Heart right ventricle (tissue), 16 donors: ENCODE results near the gene CASKIN1. TPM values are rescaled to one million over a fixed set of nuclear protein-coding genes. Genes with fewer than 3 reads are reported as not detected.
A peak's percentile ranks its signal among the peaks of the same experiment; 100 is the strongest.

Experiments
- ATAC-seq, 8 donors: fragments of 200-7000 bp; cut with Tn5 transposase; one replicate each; pipeline ENCODE4 v1.9.1; 2020; ENCODE audit warnings: mild to moderate bottlenecking in 8 of 8, moderate library complexity in 8 of 8, moderate number of reproducible peaks in 1 of 8
- DNase-seq, 2 donors: peaks; one replicate each; pipeline ENCODE4 v3.0.0-alpha.2; 2020
- H3K27ac ChIP-seq, 10 donors: fragments of 200-600 bp; sonication (generic) in 2 of 10; one replicate each; pipeline versions ENCODE4 v1.5.0 to v1.8.0; 2020 to 2022; ENCODE audit warnings: mild to moderate bottlenecking in 3 of 10
- H3K27me3 ChIP-seq, 7 donors: fragments of 200-600 bp; one replicate each; pipeline ENCODE4 v1.8.0; 2021 to 2022; ENCODE audit warnings: mild to moderate bottlenecking in 2 of 7
- H3K36me3 ChIP-seq, 9 donors: fragments of 200-600 bp; sonication (generic) in 1 of 9; one replicate each; pipeline versions ENCODE4 v1.5.0 to v1.8.0; 2020 to 2022; ENCODE audit warnings: mild to moderate bottlenecking in 2 of 9
- H3K4me1 ChIP-seq, 9 donors: fragments of 200-600 bp; sonication (generic) in 1 of 9; one replicate each; pipeline versions ENCODE4 v1.5.0 to v1.8.0; 2020 to 2022; ENCODE audit warnings: mild to moderate bottlenecking in 4 of 9
- H3K4me3 ChIP-seq, 10 donors: fragments of 200-600 bp; sonication (generic) in 2 of 10; one replicate each; pipeline versions ENCODE4 v1.5.0 to v1.8.0; 2020 to 2022; ENCODE audit warnings: mild to moderate bottlenecking in 7 of 10, moderate library complexity in 2 of 10
- H3K9me3 ChIP-seq, 11 donors: fragments of 200-600 bp in 10 of 11; sonication (generic) in 2 of 11; one replicate each; pipeline versions ENCODE4 v1.5.0 to v1.8.0; 2013 to 2022; ENCODE audit warnings: mild to moderate bottlenecking in 2 of 11, control low read depth in 1 of 11, moderate library complexity in 1 of 11
- WGBS, 2 donors: extraction: QIAGEN DNeasy Blood & Tissue Kit; methylation state at CpG; one replicate each; pipeline ENCODE4 v1.1.7; 2013; ENCODE audit warnings: inconsistent platforms in 1 of 2; 5-methylcytosine and 5-hydroxymethylcytosine counted together
- intact Hi-C, 10 donors: fragments of 100-400 bp; cut with DNase I; formaldehyde crosslinking; loops; one replicate each; pipeline versions ENCODE4 v1.11.1 to v1.14.2; 2022
- polyA plus RNA-seq, 2 donors: library from polyadenylated mRNA; stranded (reverse); fragments of 200-250 nt; gene quantifications; one replicate each; pipeline ENCODE4 v1.2.3, GENCODE V29; 2013
- total RNA-seq, 10 donors: library from RNA; stranded (reverse); fragmentation: NEBNext Ultra II Directional in 3 of 10; extraction: Animal tissue kit (Norgen Biotek cat#: 25700) in 3 of 10; gene quantifications; one replicate each; pipeline versions ENCODE4 v1.2.1 to v1.2.4, GENCODE V29; 2021 to 2023
- TF ChIP-seq, protein P1 (sequence below), 9 donors: fragments of 200-600 bp; sonication (generic) in 2 of 9; IDR thresholded peaks; one replicate each; pipeline versions ENCODE4 v1.5.0 to v1.8.0; 2021 to 2022; ENCODE audit warnings: antibody characterized with exemption in 9 of 9, mild to moderate bottlenecking in 5 of 9, moderate library complexity in 1 of 9
- donor health status: Arrhythmogenic right ventricular cardiomyopathy.
- donor health status: ischemic (EF 13 %, LVEDD 7.1; RV severe dilation, severe dysfunction).
- donor health status: healthy with polysubstance abuse.
- donor health status: DM: no; HTN: yes; CAD: no.
- donor health status: DM: no; HTN: no; CAD: no.
- donor health status: ischemic (EF 25% LVEDD 6.9; RV normal size, moderate dysfunction).
- donor health status: ischemic (EF 25% LVEDD 5.7; RV mildly dilated, moderate dysfunction).
- donor health status: healthy.
- donor health status: DM: yes; HTN: yes; CAD: no.
- donor health status: Ischemic cardiomyopathy.
- donor health status: ischemic (EF 35%, LVEDD 5.7; RV mildly dilated, moderate dysfunction).
- donor health status: nonischemic (EF 11% LVEDD 7.7; RV severe dilation, severe dysfunction).
- donor health status: DM: yes; HTN: yes; CAD: no.
- donor health status: PGD.
- donor health status: ischemic (EF 29% LVEDD 5.4; RV normal size, mild dysfunction).
- donor health status: nonischemic (EF 23%, LVEDD 6.1; RV moderate dilation, normal function).

CASKIN1 gene
- total and polyA plus RNA-seq, 12 donors, result 0.24 to 6.0 (median 1.1) TPM

DNA sequence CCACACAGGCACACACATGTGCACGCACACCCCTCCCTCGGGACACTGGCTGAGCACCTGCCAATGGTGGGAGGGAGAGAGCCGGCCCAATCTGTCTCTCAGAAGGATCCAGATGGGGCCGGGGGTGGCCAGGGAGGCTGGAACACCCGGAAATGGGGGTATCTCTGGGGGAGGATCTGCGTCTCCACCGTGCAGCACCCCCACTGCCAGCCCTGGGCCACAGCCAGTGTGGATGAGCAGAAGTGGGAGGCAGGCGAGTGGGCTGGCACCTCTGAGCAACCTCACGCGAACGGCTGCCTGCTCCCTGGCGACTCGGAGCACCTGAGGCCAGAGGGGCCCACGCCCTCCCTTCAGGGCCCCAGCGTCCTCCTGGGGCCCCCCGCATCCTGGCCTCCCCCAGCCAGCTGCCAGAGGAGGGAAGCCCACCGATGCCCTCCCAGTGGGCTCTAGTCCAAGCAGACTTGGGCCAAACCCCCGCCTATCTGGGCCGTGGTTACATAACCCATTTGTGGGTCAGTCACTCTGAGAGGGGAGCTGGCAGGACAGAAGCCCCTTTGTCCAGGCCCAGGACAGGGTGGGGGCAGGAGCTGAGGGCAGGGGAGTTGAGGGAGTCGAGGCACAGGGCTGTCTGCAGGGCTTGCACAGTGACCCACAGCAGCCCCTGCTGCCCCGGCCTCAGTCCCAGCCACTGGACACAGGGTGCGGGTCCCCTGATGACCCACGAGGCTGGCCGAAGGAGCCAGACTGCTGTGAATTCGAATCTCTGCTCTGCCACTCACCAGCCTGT lies 5.6 kb downstream of the CASKIN1 start:
- 71 to 72% methylated on average over 24 to 25 of the region's 25 CpGs for WGBS, 2 donors
- Histone ChIP-seq H3K27ac (no peak overlapping the region), H3K4me3 (no peak overlapping the region), H3K9me3 (no peaks in the 10 kb centered on the region), H3K36me3 (no peaks in the 10 kb centered on the region), H3K4me1 (peaks cover 4 to 10% (median 9%) of the 10 kb centered on the region in 9 donors), H3K27me3 (peaks cover 8 to 26% (median 22%) of the 10 kb centered on the region in 7 donors)
- no peak for DNase-seq
- TF ChIP-seq, protein P1, sequence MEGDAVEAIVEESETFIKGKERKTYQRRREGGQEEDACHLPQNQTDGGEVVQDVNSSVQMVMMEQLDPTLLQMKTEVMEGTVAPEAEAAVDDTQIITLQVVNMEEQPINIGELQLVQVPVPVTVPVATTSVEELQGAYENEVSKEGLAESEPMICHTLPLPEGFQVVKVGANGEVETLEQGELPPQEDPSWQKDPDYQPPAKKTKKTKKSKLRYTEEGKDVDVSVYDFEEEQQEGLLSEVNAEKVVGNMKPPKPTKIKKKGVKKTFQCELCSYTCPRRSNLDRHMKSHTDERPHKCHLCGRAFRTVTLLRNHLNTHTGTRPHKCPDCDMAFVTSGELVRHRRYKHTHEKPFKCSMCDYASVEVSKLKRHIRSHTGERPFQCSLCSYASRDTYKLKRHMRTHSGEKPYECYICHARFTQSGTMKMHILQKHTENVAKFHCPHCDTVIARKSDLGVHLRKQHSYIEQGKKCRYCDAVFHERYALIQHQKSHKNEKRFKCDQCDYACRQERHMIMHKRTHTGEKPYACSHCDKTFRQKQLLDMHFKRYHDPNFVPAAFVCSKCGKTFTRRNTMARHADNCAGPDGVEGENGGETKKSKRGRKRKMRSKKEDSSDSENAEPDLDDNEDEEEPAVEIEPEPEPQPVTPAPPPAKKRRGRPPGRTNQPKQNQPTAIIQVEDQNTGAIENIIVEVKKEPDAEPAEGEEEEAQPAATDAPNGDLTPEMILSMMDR (IDR thresholded peaks at IDR 0.05), result no peak
- intact Hi-C loops, result loop anchor here in 1 of 10 donors (10.0 kb wide), 1 partner anchor 314 kb away; no protein-coding TSS in a partner anchor
- ATAC-seq, result peak in 1 of 8 donors; percentile 3

DNA sequence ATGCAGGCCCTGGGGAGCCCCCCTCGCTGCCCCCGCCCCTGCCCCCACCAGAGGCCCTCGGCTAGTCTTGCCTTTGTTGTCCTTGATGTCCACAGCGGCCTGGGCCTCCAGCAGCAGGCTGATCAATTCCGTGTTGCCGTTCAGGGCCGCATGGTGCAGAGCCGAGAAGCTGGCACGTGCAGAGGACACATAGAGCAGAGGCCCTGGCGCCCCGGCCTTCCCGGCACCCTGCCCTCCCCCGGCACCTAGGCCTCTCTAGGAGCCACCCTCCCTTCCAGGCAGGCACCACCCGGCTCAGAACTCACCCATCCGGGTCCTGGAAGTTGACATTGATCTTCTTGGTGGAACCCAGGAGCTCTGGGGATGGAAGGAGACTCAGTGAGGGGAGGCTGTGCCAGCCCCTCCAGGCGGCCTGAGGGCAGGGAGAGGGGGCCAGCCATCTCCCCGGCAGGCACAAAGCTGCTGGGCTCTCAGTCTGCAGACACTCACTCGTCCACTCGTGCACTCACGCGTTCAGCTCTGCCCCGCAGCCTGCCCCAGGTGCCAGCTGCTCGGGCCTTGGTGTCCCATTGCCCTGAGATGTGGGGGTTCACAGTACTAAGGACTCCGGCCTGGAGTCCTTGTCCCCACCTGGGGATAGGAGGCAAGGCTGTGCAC lies 6.3 kb downstream of the CASKIN1 start:
- Histone ChIP-seq H3K4me3 (no peak overlapping the region), H3K36me3 (no peaks in the 10 kb centered on the region), H3K9me3 (no peaks in the 10 kb centered on the region), H3K27ac (no peak overlapping the region), H3K4me1 (peaks cover 0 to 3% (median 2%) of the 10 kb centered on the region in 9 donors), H3K27me3 (peaks cover 2 to 19% (median 15%) of the 10 kb centered on the region in 7 donors)
- ATAC-seq, result no peak
- DNase-seq, result no peak
- TF ChIP-seq, protein P1 (IDR thresholded peaks at IDR 0.05), result no peak
- intact Hi-C loops, result loop anchor here in 1 of 10 donors (10.0 kb wide), 1 partner anchor 315 kb away; no protein-coding TSS in a partner anchor
- WGBS, 2 donors, result 86 to 87% methylated on average over 24 of the region's 24 CpGs

GRCh38 chr16:2189252-2189893 lies 7.0 kb downstream of the CASKIN1 start:
- ATAC-seq, result no peak
- no peak for DNase-seq
- Histone ChIP-seq H3K27ac (no peak overlapping the region), H3K4me1 (no peaks in the 10 kb centered on the region), H3K4me3 (no peak overlapping the region), H3K27me3 (peaks cover 0 to 11% (median 7%) of the 10 kb centered on the region in 7 donors), H3K36me3 (no peaks in the 10 kb centered on the region), H3K9me3 (no peaks in the 10 kb centered on the region)
- intact Hi-C loops, result no loop called here
- WGBS, 2 donors, result 89 to 90% methylated on average over 24 to 25 of the region's 25 CpGs
- TF ChIP-seq, protein P1 (IDR thresholded peaks at IDR 0.05), result no peak

- intact Hi-C loops, result no loop called here
- Histone ChIP-seq H3K27me3 (peaks cover 0 to 2% (median 0%) of the 10 kb centered on the region in 7 donors), H3K4me3 (no peak overlapping the region), H3K9me3 (no peaks in the 10 kb centered on the region), H3K27ac (no peak overlapping the region), H3K4me1 (no peaks in the 10 kb centered on the region), H3K36me3 (no peaks in the 10 kb centered on the region)
- TF ChIP-seq, protein P1 (IDR thresholded peaks at IDR 0.05), result no peak
- DNase-seq (no peak), ATAC-seq (no peak)
- 94 to 97% methylated on average over 8 of the region's 8 CpGs for WGBS, 2 donors
These were observed 8.0 kb downstream of the CASKIN1 start for GRCh38 chr16:2188395-2188794.
